GM19328 (cell line): ENCODE results near the gene GMDS.
A peak's percentile ranks its signal among the peaks of the same experiment; 100 is the strongest.

Experiments used
- ATAC-seq: cut with Tn5 transposase; IDR thresholded peaks from one replicate; pipeline ENCODE4 v1.9.1; 2021; ENCODE audit warnings: mild to moderate bottlenecking, moderate library complexity; ENCODE audit not compliant: unreplicated experiment

The GMDS gene

GRCh38 chr6:2047855-2048254 lies 197.6 kb downstream of the GMDS start:
- no peak for ATAC-seq

- no peak for ATAC-seq
Measured at GRCh38 chr6:2044192-2044591, 201.2 kb downstream of the GMDS start.

GRCh38 chr6:2042956-2043648 lies 202.3 kb downstream of the GMDS start:
- no peak for ATAC-seq

- no peak for ATAC-seq
Measured at GRCh38 chr6:2038092-2038491, 207.3 kb downstream of the GMDS start.

GRCh38 chr6:2037237-2037926 lies 208.0 kb downstream of the GMDS start:
- no peak for ATAC-seq

GRCh38 chr6:2036710-2037023 lies 208.7 kb downstream of the GMDS start:
- ATAC-seq, result no peak

GRCh38 chr6:2035826-2036709 lies 209.3 kb downstream of the GMDS start:
- no peak for ATAC-seq

- ATAC-seq, result no peak
Measured at GRCh38 chr6:2035046-2035445, 210.4 kb downstream of the GMDS start.

- ATAC-seq, result no peak
Measured at GRCh38 chr6:2034256-2034655, 211.1 kb downstream of the GMDS start.

GRCh38 chr6:2033544-2033943 lies 211.9 kb downstream of the GMDS start:
- ATAC-seq, result no peak

- no peak for ATAC-seq
Measured at GRCh38 chr6:2030682-2031244, 214.6 kb downstream of the GMDS start.

- no peak for ATAC-seq
Measured at GRCh38 chr6:2029952-2030351, 215.5 kb downstream of the GMDS start.

- ATAC-seq, result no peak
Measured at GRCh38 chr6:2029130-2029794, 216.1 kb downstream of the GMDS start.

GRCh38 chr6:2028457-2029038 lies 216.9 kb downstream of the GMDS start:
- peak; percentile 51 for ATAC-seq

GRCh38 chr6:2026133-2026532 lies 219.3 kb downstream of the GMDS start:
- ATAC-seq, result no peak

- no peak for ATAC-seq
Measured at GRCh38 chr6:2021713-2022125, 223.7 kb downstream of the GMDS start.

- ATAC-seq, result no peak
Measured at GRCh38 chr6:2020909-2021308, 224.5 kb downstream of the GMDS start.

- no peak for ATAC-seq
Measured at GRCh38 chr6:2019051-2019450, 226.4 kb downstream of the GMDS start.

GRCh38 chr6:2016040-2016439 lies 229.4 kb downstream of the GMDS start:
- ATAC-seq, result no peak

- ATAC-seq, result no peak
Measured at GRCh38 chr6:2008383-2008976, 236.9 kb downstream of the GMDS start.
